ENCODE results near the gene DAAM2. TPM values are rescaled to one million over a fixed set of nuclear protein-coding genes. Genes with fewer than 3 reads are reported as not detected.

Gene DAAM2
- total RNA-seq: not detected

DNA sequence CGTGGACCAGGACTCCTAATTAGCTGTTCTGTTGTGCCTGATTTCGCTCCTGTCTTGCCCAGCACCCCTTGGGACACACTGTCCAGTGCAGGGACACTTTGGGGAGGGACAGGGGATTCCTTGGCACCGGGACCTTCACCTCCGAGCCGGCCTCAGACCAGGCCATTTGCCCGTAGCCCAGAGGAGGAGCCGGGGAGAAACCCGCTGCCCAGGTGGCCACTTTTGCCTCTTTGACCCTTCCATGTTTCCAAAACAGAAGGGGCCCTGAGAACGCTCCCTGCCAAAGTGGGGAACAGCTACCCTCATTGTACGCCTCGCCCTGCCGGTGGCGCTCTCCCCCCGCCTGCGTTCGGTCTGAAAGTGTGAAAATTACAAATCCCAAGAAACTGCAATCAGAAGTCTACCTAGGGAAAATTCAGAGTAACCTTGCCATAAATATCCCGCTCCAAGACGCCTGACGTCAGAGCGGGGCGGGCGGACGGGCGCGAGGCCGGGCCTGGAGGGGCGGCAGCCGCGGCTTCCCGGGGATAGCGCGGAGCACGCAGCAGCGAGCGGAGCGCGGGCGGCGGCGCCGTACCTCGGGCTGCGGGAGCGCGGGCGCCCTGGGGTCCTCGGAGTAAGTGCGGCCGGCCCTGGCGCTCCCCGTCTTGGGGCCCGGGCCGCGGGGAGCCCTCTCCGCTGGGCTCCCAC lies at the start of gene DAAM2:
DAAM2 (plus strand) TSS at position 527 of the 690 bp plus-strand sequence. CDS start 63,927 bp downstream, outside the sequence.

DNA sequence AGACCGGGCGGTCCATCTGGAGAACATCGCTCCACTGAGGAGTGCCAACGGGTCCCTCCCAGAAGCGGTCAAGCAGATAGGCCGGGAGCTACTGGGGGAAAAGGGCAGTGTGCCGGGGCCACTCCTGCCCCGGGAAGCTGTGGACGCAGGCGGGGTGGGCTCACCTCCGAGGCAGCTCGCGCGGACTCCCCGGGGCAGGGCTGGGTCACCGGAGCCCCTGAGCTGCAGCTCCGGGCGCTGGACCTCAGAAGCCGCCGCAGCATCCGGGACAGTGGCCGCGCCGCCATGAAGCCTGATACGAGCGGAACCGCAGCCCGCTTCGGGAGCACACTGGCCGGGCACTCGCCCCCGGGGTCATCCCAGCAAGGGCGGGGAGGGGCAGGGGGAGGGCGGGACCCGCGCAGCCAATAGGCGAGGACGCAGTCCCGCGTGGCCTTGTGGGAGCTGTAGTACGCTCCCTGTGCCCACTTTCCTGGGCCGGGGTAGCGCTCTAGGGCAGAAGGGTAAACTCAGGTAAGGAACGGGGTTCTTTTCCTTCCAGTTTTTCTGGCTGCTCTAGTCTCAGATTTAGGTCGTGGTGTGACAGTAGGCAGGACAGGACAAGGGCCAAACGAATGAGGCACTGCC lies 142.1 kb downstream of the DAAM2 start, which contains the start of gene MOCS1:
MOCS1 (minus strand) TSS at position 332 of the 627 bp plus-strand sequence; CDS start at position 287, 45 bp downstream.

Other genes starting within 250 kb of the DAAM2 start
- not detected for gene KIF6, start 67.0 kb upstream of the DAAM2 start, total RNA-seq
- gene MOCS1, start 142.1 kb downstream of the DAAM2 start, total RNA-seq: not detected